Body of pancreas (tissue), 4 donors: ENCODE data around the gene PRPH.

ENCODE experiments used
- CTCF ChIP-seq, 7 experiments: fragments of 450-650 bp in 4 of 7; fragments of 200-600 bp in 3 of 7; sonication (generic) in 3 of 7; IDR thresholded peaks; one replicate each; pipeline ENCODE4 v1.5.1; 2016 to 2019; ENCODE audit warnings: antibody characterized with exemption in 7 of 7
- POLR2A ChIP-seq, 3 donors: fragments of 450-650 bp; IDR thresholded peaks; one replicate each; pipeline ENCODE4 v1.6.1; 2016; ENCODE audit warnings: antibody characterized with exemption in 3 of 3, mild to moderate bottlenecking in 2 of 3

DNA sequence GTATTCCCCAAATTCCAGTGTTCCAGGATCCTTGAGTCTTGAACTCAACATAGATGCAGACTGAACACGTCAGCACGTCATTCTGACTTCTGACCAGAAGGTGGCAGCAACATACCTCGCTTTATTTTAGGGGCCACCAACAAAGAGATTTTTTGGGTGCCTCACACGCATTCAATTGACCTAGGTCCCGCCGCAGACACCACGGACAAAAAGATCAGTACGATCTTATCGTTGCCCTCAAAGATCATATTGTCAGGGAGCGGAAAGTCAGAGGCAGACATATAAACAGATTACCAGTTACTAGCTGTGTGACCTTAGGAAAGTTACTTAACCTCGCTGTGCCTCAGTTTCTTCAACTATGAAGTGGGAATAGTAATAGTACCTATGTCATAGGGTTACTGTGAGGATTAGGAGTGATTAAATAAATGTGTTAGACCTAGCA, 6.5 kb upstream of the PRPH start:
- TF ChIP-seq CTCF (IDR thresholded peaks at IDR 0.05), result peak; percentile 69 to 83 (median 76)
- TF ChIP-seq POLR2A (IDR thresholded peaks at IDR 0.05), result no peak
